Body of pancreas (tissue), 4 donors: Measurements from ENCODE around the gene OR10A3. TPM values are rescaled to one million over a fixed set of nuclear protein-coding genes. Genes with fewer than 3 reads are reported as not detected.

Source experiments
- ATAC-seq: fragments of 150-250 bp; one replicate; pipeline ENCODE4 v1.9.1; 2016
- DNase-seq, 4 donors: peaks; one replicate each; pipeline ENCODE4 v3.0.0-alpha.2; 2019
- H3K27ac ChIP-seq, 4 donors: fragments of 200-600 bp; sonication (generic); 1 replicate in 3 of 4; 2 replicates in 1 of 4; pipeline versions ENCODE4 v1.5.1 to v1.6.1; 2016 to 2019; ENCODE audit warnings: mild to moderate bottlenecking in 1 of 4, mixed read lengths in 1 of 4, moderate library complexity in 1 of 4
- H3K27me3 ChIP-seq, 2 donors: fragments of 200-600 bp; sonication (generic); one replicate each; pipeline ENCODE4 v1.6.0; 2016; ENCODE audit warnings: mild to moderate bottlenecking in 1 of 2
- H3K36me3 ChIP-seq, 2 donors: fragments of 200-600 bp; sonication (generic); replicated peaks in 1 of 2; 2 replicates each; pipeline ENCODE4 v1.5.1; 2016; ENCODE audit warnings: low read depth in 2 of 2; ENCODE audit not compliant: insufficient read depth in 1 of 2
- H3K4me1 ChIP-seq: fragments of 200-600 bp; sonication (generic); one replicate; pipeline ENCODE4 v1.6.0; 2016
- H3K4me3 ChIP-seq, 2 donors: fragments of 200-600 bp; sonication (generic); 1 replicate in 1 of 2; 2 replicates in 1 of 2; pipeline ENCODE4 v1.5.1; 2016 to 2019
- H3K9me3 ChIP-seq, 3 donors: fragments of 200-600 bp; sonication (generic); 1 replicate in 2 of 3; 2 replicates in 1 of 3; pipeline ENCODE4 v1.5.1; 2016
- CTCF ChIP-seq, 7 experiments: fragments of 450-650 bp in 4 of 7; fragments of 200-600 bp in 3 of 7; sonication (generic) in 3 of 7; IDR thresholded peaks; one replicate each; pipeline ENCODE4 v1.5.1; 2016 to 2019; ENCODE audit warnings: antibody characterized with exemption in 7 of 7
- POLR2A ChIP-seq, 3 donors: fragments of 450-650 bp; IDR thresholded peaks; one replicate each; pipeline ENCODE4 v1.6.1; 2016; ENCODE audit warnings: antibody characterized with exemption in 3 of 3, mild to moderate bottlenecking in 2 of 3
- WGBS, 2 donors: methylation state at CpG; one replicate each; pipeline ENCODE4 v1.1.5; 2017; 5-methylcytosine and 5-hydroxymethylcytosine counted together
- intact Hi-C: fragments of 100-400 bp; cut with DNase I; formaldehyde crosslinking; loops from one replicate; pipeline ENCODE4 v1.15.1; 2023
- total RNA-seq, 2 donors: library from RNA; depleted of rRNA; stranded (reverse); fragments of >200 nt; gene quantifications; one replicate each; pipeline ENCODE4 v1.1.0, GENCODE V29; 2016

Gene OR10A3
- total RNA-seq, 2 donors from 2014 or later, result not detected

- no peaks in the 10 kb centered on the region for H3K9me3 ChIP-seq
- no peak for DNase-seq
- no peaks in the 10 kb centered on the region for H3K27me3 ChIP-seq
- H3K36me3 ChIP-seq, result no peaks in the 10 kb centered on the region
- intact Hi-C loops, result loop anchor here (5.0 kb wide), 1 partner anchor 91 kb away; no protein-coding TSS in a partner anchor
- no peak overlapping the region for H3K4me3 ChIP-seq
- WGBS, 2 donors, result 50 to 64% methylated on average over 3 of the region's 3 CpGs
- TF ChIP-seq CTCF (IDR thresholded peaks at IDR 0.05) (no peak), POLR2A (IDR thresholded peaks at IDR 0.05) (no peak)
- H3K27ac ChIP-seq, result no peak overlapping the region
- peaks cover 38% of the 10 kb centered on the region for H3K4me1 ChIP-seq
- ATAC-seq, result no peak
These were observed 40.1 kb downstream of the OR10A3 start for GRCh38 chr11:7901319-7901854.

GRCh38 chr11:7900686-7901085 is 40.8 kb downstream of the OR10A3 start:
- H3K27ac ChIP-seq, result no peak overlapping the region
- intact Hi-C loops, result loop anchor here (5.0 kb wide), 1 partner anchor 92 kb away; no protein-coding TSS in a partner anchor
- 88 to 93% methylated on average over 4 of the region's 4 CpGs for WGBS, 2 donors
- ATAC-seq (no peak), DNase-seq (no peak)
- H3K4me3 ChIP-seq, result no peak overlapping the region
- H3K9me3 ChIP-seq, result no peaks in the 10 kb centered on the region
- no peak for TF ChIP-seq POLR2A (IDR thresholded peaks at IDR 0.05)
- TF ChIP-seq CTCF (IDR thresholded peaks at IDR 0.05), result no peak
- H3K27me3 ChIP-seq, result no peaks in the 10 kb centered on the region
- H3K4me1 ChIP-seq, result peaks cover 38% of the 10 kb centered on the region
- H3K36me3 ChIP-seq, result no peaks in the 10 kb centered on the region

GRCh38 chr11:7899418-7899817 is 42.1 kb downstream of the OR10A3 start:
- 61 to 67% methylated on average over 4 of the region's 4 CpGs for WGBS, 2 donors
- DNase-seq (no peak), ATAC-seq (no peak)
- no peaks in the 10 kb centered on the region for H3K9me3 ChIP-seq
- no peak overlapping the region for H3K27ac ChIP-seq
- H3K27me3 ChIP-seq, result no peaks in the 10 kb centered on the region
- H3K4me3 ChIP-seq, result no peak overlapping the region
- no peak for TF ChIP-seq CTCF (IDR thresholded peaks at IDR 0.05)
- no peak for TF ChIP-seq POLR2A (IDR thresholded peaks at IDR 0.05)
- no peaks in the 10 kb centered on the region for H3K36me3 ChIP-seq
- H3K4me1 ChIP-seq, result peaks cover 47% of the 10 kb centered on the region
- intact Hi-C loops, result no loop called here

- Histone ChIP-seq H3K27me3 (no peaks in the 10 kb centered on the region), H3K27ac (no peak overlapping the region), H3K4me3 (no peak overlapping the region), H3K4me1 (peaks cover 54% of the 10 kb centered on the region), H3K9me3 (no peaks in the 10 kb centered on the region), H3K36me3 (no peaks in the 10 kb centered on the region)
- WGBS, 2 donors, result 53 to 56% methylated on average over 5 of the region's 5 CpGs
- ATAC-seq (no peak), DNase-seq (no peak)
- TF ChIP-seq POLR2A (IDR thresholded peaks at IDR 0.05), result no peak
- TF ChIP-seq CTCF (IDR thresholded peaks at IDR 0.05), result no peak
- intact Hi-C loops, result no loop called here
These were observed 42.7 kb downstream of the OR10A3 start for GRCh38 chr11:7898666-7899283.
